Choroid plexus epithelial cell (primary cell): Measurements from ENCODE around the gene NPL.

Experiments
- DNase-seq: peaks from one replicate; pipeline ENCODE4 v3.0.0-alpha.2; 2010; ENCODE audit warnings: low read depth
- H3K4me3 ChIP-seq: 2 replicates; pipeline ENCODE4 v1.5.1; 2011; ENCODE audit warnings: low read depth, mild to moderate bottlenecking, control low read depth, low read length, moderate library complexity
- CTCF ChIP-seq: conservative IDR thresholded peaks from 2 replicates; pipeline ENCODE4 v1.5.1; 2011; ENCODE audit warnings: low read depth, mild to moderate bottlenecking, control low read depth, inconsistent platforms, low read length, moderate library complexity

NPL gene

DNA sequence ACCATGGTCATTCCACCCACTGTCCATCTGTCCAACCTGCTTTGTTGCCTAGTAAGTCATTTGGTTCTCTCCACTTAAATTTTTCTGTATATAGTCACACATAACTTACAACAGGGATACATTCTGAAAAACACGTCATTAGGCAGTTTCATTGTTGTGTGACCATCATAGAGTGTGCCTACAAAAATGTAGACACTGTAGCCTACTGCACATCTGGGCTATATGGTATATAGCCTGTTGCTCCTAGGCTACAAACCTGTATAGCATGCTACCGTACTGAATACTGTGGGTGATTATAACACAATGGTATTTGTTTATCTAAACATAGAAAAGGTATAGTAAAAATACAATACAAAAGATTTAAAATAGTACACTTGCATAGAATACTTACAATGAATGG is 10.0 kb upstream of the NPL start:
- no peak for TF ChIP-seq CTCF

DNA sequence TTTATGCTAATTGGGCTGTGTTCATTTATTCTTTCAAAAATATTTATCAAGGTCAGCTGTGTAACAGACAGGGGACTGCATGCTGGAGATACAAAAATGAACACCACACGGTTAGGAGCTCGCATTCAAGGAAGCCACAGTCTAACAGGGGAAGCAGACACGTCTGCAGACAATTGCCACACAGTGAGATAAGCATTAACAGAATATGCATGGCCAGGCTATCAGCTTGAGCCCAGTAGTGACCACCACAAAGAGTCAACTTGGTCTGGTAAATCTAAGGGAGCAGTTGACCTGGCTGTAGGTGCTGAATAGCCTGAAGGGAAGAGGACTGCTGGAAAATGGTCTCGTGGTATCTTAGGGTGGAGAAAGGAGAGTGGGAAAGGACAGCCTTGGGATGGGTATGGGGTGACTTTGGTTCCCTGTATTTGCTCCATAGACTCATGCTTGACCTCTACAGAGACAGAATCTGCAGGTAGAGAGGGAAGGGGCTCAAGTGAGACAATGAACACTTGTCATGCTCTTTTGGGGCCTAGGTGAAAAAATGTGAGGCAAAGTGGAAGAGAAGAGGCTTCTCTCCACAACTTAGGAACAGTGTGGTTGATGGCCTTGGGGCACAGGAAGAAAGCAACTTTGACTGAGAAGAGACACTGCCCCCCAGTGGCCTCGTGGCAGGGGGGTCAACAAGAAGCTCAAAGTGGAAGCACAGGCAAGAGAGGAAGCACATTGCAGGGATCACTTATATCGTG is 7.6 kb upstream of the NPL start:
- no peak overlapping the region for H3K4me3 ChIP-seq
- TF ChIP-seq CTCF: peak; percentile 70
- DNase-seq: peak; percentile 65

More for the DNA sequence above, 10.0 kb upstream of the NPL start:
- no peak for DNase-seq
- no peak overlapping the region for H3K4me3 ChIP-seq

GRCh38 chr1:182782587-182782913 is 7.0 kb upstream of the NPL start:
- no peak for DNase-seq
- H3K4me3 ChIP-seq: no peak overlapping the region
- no peak for TF ChIP-seq CTCF

DNA sequence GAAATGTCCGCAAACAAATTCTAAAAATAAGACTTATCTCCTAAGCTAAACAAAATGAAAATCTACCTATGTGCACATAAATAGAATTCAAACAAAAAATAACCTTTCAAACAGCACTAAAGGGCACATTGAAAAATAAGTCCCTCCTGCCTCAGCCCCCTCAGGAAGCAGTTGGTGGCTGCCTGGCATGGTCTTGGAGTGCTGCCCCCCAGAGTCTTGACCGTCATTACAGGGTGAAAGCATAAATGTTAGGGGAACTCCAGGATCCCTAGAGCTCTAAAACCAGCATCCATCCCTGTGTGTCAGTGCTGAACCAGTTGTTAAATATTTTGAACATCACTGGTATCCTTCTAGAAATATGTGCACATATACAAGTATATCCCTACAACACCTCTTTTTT is 6.5 kb upstream of the NPL start:
- peak; percentile 33 for TF ChIP-seq CTCF
- no peak for DNase-seq
- no peak overlapping the region for H3K4me3 ChIP-seq

DNA sequence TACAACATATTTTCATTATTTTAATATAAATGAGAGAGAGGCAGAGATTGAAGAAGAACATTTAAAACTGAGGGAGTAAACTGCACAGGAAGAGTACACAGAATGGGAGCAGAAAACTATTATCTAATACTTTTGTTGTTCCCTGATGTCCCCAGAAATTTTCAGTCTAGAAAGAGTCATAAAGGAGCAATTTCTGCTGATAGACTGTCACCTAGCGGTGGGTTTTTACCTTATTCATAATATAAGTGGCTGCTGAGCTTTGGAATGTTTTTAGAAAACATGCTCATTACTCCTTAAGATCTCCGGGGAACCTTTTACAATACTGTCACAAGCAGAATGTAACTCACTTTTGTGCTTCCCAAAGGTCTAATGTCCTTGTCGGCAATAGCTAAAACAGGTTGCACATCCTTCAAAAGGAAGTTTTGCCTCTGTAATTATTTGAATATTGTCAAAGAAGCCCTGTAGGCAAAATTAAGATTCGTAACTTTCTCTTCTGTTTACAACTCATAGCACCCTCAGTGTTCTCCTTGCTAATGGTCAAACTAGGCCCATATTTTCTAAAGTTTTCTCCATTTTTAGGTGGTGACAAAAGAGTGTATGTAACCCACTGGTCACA is 4.9 kb upstream of the NPL start:
- peak; percentile 74 for DNase-seq
- no peak overlapping the region for H3K4me3 ChIP-seq
- peak; percentile 70 for TF ChIP-seq CTCF

- no peak for TF ChIP-seq CTCF
- H3K4me3 ChIP-seq: no peak overlapping the region
- no peak for DNase-seq
Observed at GRCh38 chr1:182785181-182785580, 4.4 kb upstream of the NPL start.
